HG03060 (cell line): ENCODE results near the gene POU4F2.
"Not testable (repeated sequence)": the region's sequence is repeated elsewhere in the genome, so short reads cannot be mapped to it uniquely, and the experiment has no call there.

Experiments used
- ATAC-seq: cut with Tn5 transposase; IDR thresholded peaks from one replicate; pipeline ENCODE4 v1.9.1; 2021; ENCODE audit warnings: low read depth, moderate number of reproducible peaks; ENCODE audit not compliant: unreplicated experiment

Gene POU4F2

GRCh38 chr4:146650034-146650433, 11.3 kb downstream of the POU4F2 start:
- no peak for ATAC-seq

- no peak for ATAC-seq
Measured at GRCh38 chr4:146654687-146655520, 16.2 kb downstream of the POU4F2 start.

GRCh38 chr4:146655521-146655856, 16.8 kb downstream of the POU4F2 start:
- ATAC-seq, result no peak

GRCh38 chr4:146661367-146661766, 22.7 kb downstream of the POU4F2 start:
- no peak for ATAC-seq

GRCh38 chr4:146663968-146664311, 25.2 kb downstream of the POU4F2 start:
- not testable (repeated sequence) for ATAC-seq

- ATAC-seq, result no peak
Measured at GRCh38 chr4:146674829-146675570, 36.3 kb downstream of the POU4F2 start.
